ENCODE measurements around the gene PDZD4. TPM values are rescaled to one million over a fixed set of nuclear protein-coding genes. Genes with fewer than 3 reads are reported as not detected.
A peak's percentile ranks its signal among the peaks of the same experiment; 100 is the strongest.

Gene PDZD4
- polyA plus RNA-seq, 1 of the 3 experiments (the other 2 are of a cell fraction), result 1.9 TPM

- no peak for TF ChIP-seq ZBTB33 (IDR thresholded peaks at IDR 0.05; ENCODE audit: borderline replicate concordance, low read depth)
Measured at GRCh38 chrX:153783378-153784013, 46.8 kb downstream of the PDZD4 start (continued).

GRCh38 chrX:153782871-153783270 is 47.5 kb downstream of the PDZD4 start:
- no CpG with 5 or more reads among the region's 14 CpGs for WGBS (ENCODE audit: low lambda C conversion rate)
- no peak overlapping the region for H2AFZ ChIP-seq (ENCODE audit: low read depth)
- peaks cover 0 to 19% of the 10 kb centered on the region in 2 experiments; a peak in 1 of 4 replicates for H3K4me1 ChIP-seq (ENCODE audit: control insufficient read depth in 1 of 2, insufficient read depth in 2 of 2, low read depth in 1 of 2, low read length in 1 of 2)
- ChIA-PET POLR2A (no interaction called here), CTCF (interaction anchor here (1.0 to 1.7 kb wide), 5 partner anchors 16 to 153 kb away, joined by 3 to 6 read pairs (median 4); partner anchors contain the start of gene PLXNB3)
- no peaks in the 10 kb centered on the region for H3K9me3 ChIP-seq
- H3K9me2 ChIP-seq, result no peaks in the 10 kb centered on the region
- no peak overlapping the region for H3K9ac ChIP-seq
- H3K79me2 ChIP-seq (ENCODE audit: insufficient read depth), result no peaks in the 10 kb centered on the region
- H3K36me3 ChIP-seq (replicated peaks in 1 of 2; ENCODE audit: control insufficient read depth in 1 of 2, insufficient read depth in 2 of 2, low read length in 1 of 2), result peaks cover 0 to 6% of the 10 kb centered on the region in 2 experiments
- H3K4me3 ChIP-seq (ENCODE audit: low read depth in 2 of 2, low read length in 1 of 2), result no peak overlapping the region
- H3K27ac ChIP-seq (ENCODE audit: low read depth in 2 of 2, low read length in 1 of 2), result no peak overlapping the region
- TF ChIP-seq RCOR1 (IDR thresholded peaks at IDR 0.05; ENCODE audit: low read length) (no peak), FOXM1 (IDR thresholded peaks at IDR 0.05; ENCODE audit: low read depth) (no peak), POLR2AphosphoS5 (IDR thresholded peaks at IDR 0.05; ENCODE audit: low read depth, low read length) (no peak), RAD21 (IDR thresholded peaks at IDR 0.05; ENCODE audit: low read length) (no peak), GABPA (IDR thresholded peaks at IDR 0.05; ENCODE audit: low read depth) (no peak), TEAD4 (IDR thresholded peaks at IDR 0.05; ENCODE audit: borderline replicate concordance, insufficient read depth) (no peak), JUND (IDR thresholded peaks at IDR 0.05) (no peak), YY1 (IDR thresholded peaks at IDR 0.05; ENCODE audit: low read depth) (no peak), SIN3A (IDR thresholded peaks at IDR 0.05; ENCODE audit: borderline replicate concordance, low read depth, low read length) (no peak), IRF3 (IDR thresholded peaks at IDR 0.05; ENCODE audit: low read depth, low read length) (no peak), FOXJ3 (CRISPR knock-in tag; IDR thresholded peaks at IDR 0.05) (no peak)
- H4K20me1 ChIP-seq (ENCODE audit: insufficient read depth), result no peaks in the 10 kb centered on the region
- H3F3A ChIP-seq (replicated peaks; ENCODE audit: insufficient read depth), result no peaks in the 10 kb centered on the region
- DNase-seq, result no peak
- H3K4me2 ChIP-seq, result no peak overlapping the region
- H3K27me3 ChIP-seq (ENCODE audit: insufficient read depth), result 0 out of 2 replicates have a peak, but pooled peaks cover 7% of the 10 kb centered on the region

GRCh38 chrX:153782313-153782712 is 48.0 kb downstream of the PDZD4 start:
- Histone ChIP-seq H3K9me2 (no peaks in the 10 kb centered on the region), H3F3A (replicated peaks; ENCODE audit: insufficient read depth) (no peaks in the 10 kb centered on the region), H3K4me2 (no peak overlapping the region), H4K20me1 (ENCODE audit: insufficient read depth) (no peaks in the 10 kb centered on the region), H3K9ac (no peak overlapping the region), H3K27me3 (ENCODE audit: insufficient read depth) (0 out of 2 replicates have a peak, but pooled peaks cover 7% of the 10 kb centered on the region), H3K79me2 (ENCODE audit: insufficient read depth) (no peaks in the 10 kb centered on the region), H3K4me3 (ENCODE audit: low read depth in 2 of 2, low read length in 1 of 2) (no peak overlapping the region), H3K27ac (ENCODE audit: low read depth in 2 of 2, low read length in 1 of 2) (no peak overlapping the region), H3K9me3 (no peaks in the 10 kb centered on the region), H3K4me1 (ENCODE audit: control insufficient read depth in 1 of 2, insufficient read depth in 2 of 2, low read depth in 1 of 2, low read length in 1 of 2) (peaks cover 0 to 19% of the 10 kb centered on the region in 2 experiments; a peak in 1 of 4 replicates), H2AFZ (ENCODE audit: low read depth) (no peak overlapping the region), H3K36me3 (replicated peaks in 1 of 2; ENCODE audit: control insufficient read depth in 1 of 2, insufficient read depth in 2 of 2, low read length in 1 of 2) (peaks cover 0 to 6% of the 10 kb centered on the region in 2 experiments)
- 53% methylated on average over 10 of the region's 11 CpGs for WGBS (ENCODE audit: low lambda C conversion rate)
- POLR2A ChIA-PET, result no interaction called here
- TF ChIP-seq MEF2A (IDR thresholded peaks at IDR 0.05; ENCODE audit: borderline replicate concordance, low read depth) (no peak), SIN3A (IDR thresholded peaks at IDR 0.05; ENCODE audit: borderline replicate concordance, low read depth, low read length) (no peak), RAD21 (IDR thresholded peaks at IDR 0.05; ENCODE audit: low read length) (peak; percentile 35), PBX3 (IDR thresholded peaks at IDR 0.05) (no peak), CTCF (IDR thresholded peaks at IDR 0.05) (peak; percentile 19; the same call in 1 of the 2 replicates)
- CTCF ChIA-PET, result interaction anchor here (1.0 to 1.7 kb wide), 6 partner anchors 17 to 153 kb away, joined by 3 to 6 read pairs (median 4); partner anchors contain the start of gene PLXNB3
- no peak for DNase-seq
